SH-SY5Y (cell line): ENCODE results near the gene BPIFB3.

Source experiments
- GATA2 ChIP-seq: IDR thresholded peaks from 2 replicates; pipeline ENCODE4 v1.6.1; 2011; ENCODE audit warnings: mild to moderate bottlenecking, low read depth, low read length
- GATA3 ChIP-seq: IDR thresholded peaks from 2 replicates; pipeline ENCODE4 v1.6.1; 2011; ENCODE audit warnings: low read depth, mild to moderate bottlenecking, low read length, moderate library complexity

DNA sequence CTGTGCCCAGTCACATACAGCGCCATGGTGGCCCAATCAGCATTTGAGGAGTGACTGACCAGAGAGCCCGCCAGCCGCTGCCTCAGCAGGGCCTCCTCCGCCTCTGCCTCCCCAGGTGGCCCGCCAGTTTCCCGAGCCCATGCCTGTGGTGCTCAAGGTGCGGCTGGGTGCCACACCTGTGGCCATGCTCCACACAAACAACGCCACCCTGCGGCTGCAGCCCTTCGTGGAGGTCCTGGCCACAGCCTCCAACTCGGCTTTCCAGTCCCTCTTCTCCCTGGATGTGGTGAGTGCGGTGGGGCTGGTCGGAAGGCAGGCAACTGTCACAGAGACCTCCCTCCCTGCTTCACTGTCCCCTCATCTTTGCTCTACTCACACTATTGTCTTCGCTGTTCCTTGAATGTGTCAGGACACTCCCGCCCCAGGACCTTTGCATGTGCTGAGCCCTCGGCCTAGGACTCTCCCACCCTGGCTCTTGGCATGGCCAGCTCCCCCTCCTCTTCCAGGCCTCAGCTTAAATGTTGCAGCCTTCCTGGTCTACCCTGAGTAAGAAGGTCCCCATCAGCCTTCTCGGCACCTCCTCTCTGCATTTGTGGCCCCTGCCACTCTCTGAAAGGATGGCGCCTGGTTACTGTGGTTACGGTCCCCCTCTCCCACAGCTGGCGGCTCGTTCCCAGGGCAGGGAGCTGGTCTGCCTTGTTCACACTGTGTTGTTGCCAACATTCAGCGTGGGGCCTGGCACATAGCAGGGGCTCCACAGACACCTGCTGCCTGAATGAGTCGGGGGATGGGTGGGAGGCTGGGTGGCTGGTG, 34.0 kb upstream of the BPIFB3 start:
- TF ChIP-seq GATA2 (no peak), GATA3 (no peak)
